ENCODE measurements around the gene RFTN1. TPM values are rescaled to one million over a fixed set of nuclear protein-coding genes. Genes with fewer than 3 reads are reported as not detected.

The RFTN1 gene
- total and polyA plus RNA-seq, 10 of the 15 experiments (the other 5 are each of a cell fraction or from before 2014, with no cell fraction given) = 20.6 to 213 (median 147) TPM

DNA sequence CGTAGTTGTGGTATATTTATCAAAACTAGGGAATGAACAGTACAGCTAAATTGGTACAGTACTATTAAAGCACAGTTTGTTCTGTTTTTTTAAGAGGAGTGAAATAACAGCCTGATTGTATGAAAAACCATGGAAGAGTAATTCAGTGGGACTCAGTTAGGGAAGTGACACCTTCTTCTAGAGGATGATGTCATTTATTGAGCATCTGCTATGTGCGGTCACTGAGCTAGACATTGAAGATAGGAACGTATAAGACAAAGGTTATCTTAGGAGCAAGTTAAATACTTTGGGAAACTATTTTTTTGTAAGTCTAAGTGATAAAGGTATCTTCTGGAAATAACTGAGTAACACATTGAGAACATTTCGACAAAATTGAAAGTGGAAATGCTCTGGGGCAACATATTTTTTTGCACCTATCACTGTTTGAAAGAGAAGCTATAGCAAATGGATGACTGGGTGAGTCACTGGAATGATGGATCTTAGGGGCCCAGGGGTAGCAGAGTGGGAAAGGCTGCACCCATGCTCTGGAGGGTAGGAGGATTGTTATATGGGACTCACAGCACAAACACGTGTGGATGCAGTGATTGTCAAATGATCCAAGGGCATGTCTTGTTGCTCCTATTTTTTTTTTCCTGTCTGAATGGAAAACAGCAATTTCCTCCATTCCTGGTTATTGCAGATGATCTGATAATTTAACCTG is 205.5 kb downstream of the RFTN1 start:
- no peak overlapping the region for H3K4me2 ChIP-seq (ENCODE audit: control insufficient read depth, insufficient read depth)
- BruUV-seq (replicated peaks) = TSS peak; percentile 18
- in situ Hi-C loops (cut with MboI) (no loop called here), intact Hi-C loops (cut with micrococcal nuclease; ENCODE audit: unreplicated experiment) (no loop called here)
- 97% methylated on average over 5 of the region's 5 CpGs for WGBS (ENCODE audit: insufficient coverage, insufficient replicate concordance, low lambda C conversion rate, missing lambda C conversion rate)
- no peaks in the 10 kb centered on the region for H3K79me2 ChIP-seq (ENCODE audit: control insufficient read depth, insufficient read depth, low read length)
- RAD21 ChIA-PET (ENCODE audit: unreplicated experiment) = interaction anchor here (1.1 to 2.0 kb wide), 3 partner anchors 17 to 56 kb away, joined by 3 to 13 read pairs (median 5); partner anchors contain the start of genes DPH3 and OXNAD1
- DNase-seq (ENCODE audit: low read depth, low spot score) (no peak), ATAC-seq (no peak), FAIRE-seq (no peak)
- no peak overlapping the region for H3K4me3 ChIP-seq
- no peak overlapping the region for H3K27ac ChIP-seq (ENCODE audit: control insufficient read depth, insufficient read depth)
- SMC1A ChIA-PET (ENCODE audit: uncharacterized antibody, unreplicated experiment) = interaction anchor here (0.6 to 2.5 kb wide), 7 partner anchors 13 to 204 kb away, joined by 3 to 9 read pairs (median 4); no protein-coding TSS in a partner anchor
- no peaks in the 10 kb centered on the region for H4K20me1 ChIP-seq (ENCODE audit: control insufficient read depth, insufficient read depth)
- POLR2A ChIA-PET = interaction anchor here (0.5 kb wide), 1 partner anchor 879 kb away, joined by 3 read pairs; no protein-coding TSS in a partner anchor
- no peaks in the 10 kb centered on the region for H3K9me3 ChIP-seq (replicated peaks; ENCODE audit: control insufficient read depth, insufficient read depth, low read length)
- CTCF ChIA-PET = interaction anchor here (0.5 to 1.4 kb wide), 4 partner anchors 12 to 709 kb away, joined by 3 to 5 read pairs (median 4); no protein-coding TSS in a partner anchor
- no peak overlapping the region for H2AFZ ChIP-seq (ENCODE audit: control insufficient read depth, low read depth, low read length)
- TF ChIP-seq ATF7 (IDR thresholded peaks at IDR 0.05; ENCODE audit: low read depth) = peak; percentile 38; the same call in 1 of the 2 replicates
- TF ChIP-seq, protein P1, sequence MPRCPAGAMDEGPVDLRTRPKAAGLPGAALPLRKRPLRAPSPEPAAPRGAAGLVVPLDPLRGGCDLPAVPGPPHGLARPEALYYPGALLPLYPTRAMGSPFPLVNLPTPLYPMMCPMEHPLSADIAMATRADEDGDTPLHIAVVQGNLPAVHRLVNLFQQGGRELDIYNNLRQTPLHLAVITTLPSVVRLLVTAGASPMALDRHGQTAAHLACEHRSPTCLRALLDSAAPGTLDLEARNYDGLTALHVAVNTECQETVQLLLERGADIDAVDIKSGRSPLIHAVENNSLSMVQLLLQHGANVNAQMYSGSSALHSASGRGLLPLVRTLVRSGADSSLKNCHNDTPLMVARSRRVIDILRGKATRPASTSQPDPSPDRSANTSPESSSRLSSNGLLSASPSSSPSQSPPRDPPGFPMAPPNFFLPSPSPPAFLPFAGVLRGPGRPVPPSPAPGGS (IDR thresholded peaks at IDR 0.05; ENCODE audit: borderline replicate concordance, insufficient read depth, low read depth, low read length, poor library complexity, severe bottlenecking) = peak; percentile 7
- TF ChIP-seq BACH1 (IDR thresholded peaks at IDR 0.05; ENCODE audit: borderline replicate concordance) = no peak
- TF ChIP-seq RAD51 (IDR thresholded peaks at IDR 0.05) = no peak
- TF ChIP-seq HDGF (IDR thresholded peaks at IDR 0.05) = no peak
- TF ChIP-seq SPI1 (IDR thresholded peaks at IDR 0.05; ENCODE audit: borderline replicate concordance, insufficient read depth, low read depth, low read length) = peak; percentile 2; the same call in 1 of the 2 replicates
- TF ChIP-seq POLR2AphosphoS5 (IDR thresholded peaks at IDR 0.05; ENCODE audit: low read length) = 0 out of 2 replicates have a peak, but pooled peaks have one; percentile 21
- 0 out of 2 replicates have a peak, but pooled peaks have one; percentile 15 for TF ChIP-seq POLR2AphosphoS2 (IDR thresholded peaks at IDR 0.05; ENCODE audit: low read depth, low read length)
- no peak for TF ChIP-seq MTA2 (IDR thresholded peaks at IDR 0.05; ENCODE audit: low read depth)
- peaks cover 24% of the 10 kb centered on the region for H3K4me1 ChIP-seq (ENCODE audit: control insufficient read depth, insufficient read depth, low read length)
- H3K27me3 ChIP-seq (replicated peaks in 1 of 2; ENCODE audit: control insufficient read depth in 2 of 2, insufficient read depth in 2 of 2, low read length in 1 of 2) = no peaks in the 10 kb centered on the region
- H3K36me3 ChIP-seq (ENCODE audit: control insufficient read depth in 2 of 2, insufficient read depth in 2 of 2, low read length in 1 of 2) = peaks cover 0 to 6% of the 10 kb centered on the region in 2 experiments; a peak in 3 of 4 replicates
- no peak overlapping the region for H3K9ac ChIP-seq (ENCODE audit: control insufficient read depth, insufficient read depth, low read length)
